Large intestine (tissue), 3 donors: Measurements from ENCODE around the gene APOC1. TPM values are rescaled to one million over a fixed set of nuclear protein-coding genes. Genes with fewer than 3 reads are reported as not detected.

Experiments used
- DNase-seq, 2 donors: peaks; one replicate each; pipeline versions ENCODE4 v3.0.0 to v3.0.0-alpha.2; 2013
- H3K27ac ChIP-seq: one replicate; pipeline ENCODE4 v1.5.1; 2013; ENCODE audit warnings: low read length
- H3K27me3 ChIP-seq: 2 replicates; pipeline ENCODE4 v1.6.1; 2013; ENCODE audit warnings: low read length; ENCODE audit not compliant: control insufficient read depth, insufficient read depth
- H3K36me3 ChIP-seq: 2 replicates; pipeline ENCODE4 v1.6.1; 2013; ENCODE audit warnings: low read length; ENCODE audit not compliant: control insufficient read depth, insufficient read depth
- H3K4me1 ChIP-seq: one replicate; pipeline ENCODE4 v1.6.1; 2013; ENCODE audit warnings: low read length; ENCODE audit not compliant: control insufficient read depth, insufficient read depth
- H3K4me3 ChIP-seq: one replicate; pipeline ENCODE4 v1.5.1; 2013; ENCODE audit warnings: low read length
- H3K9me3 ChIP-seq: one replicate; pipeline ENCODE4 v1.6.1; 2013; ENCODE audit warnings: mild to moderate bottlenecking, low read depth, low read length, moderate library complexity; ENCODE audit not compliant: control insufficient read depth
- WGBS: methylation state at CpG from one replicate; pipeline ENCODE4 v1.1.5; 2013; ENCODE audit warnings: low lambda C conversion rate; ENCODE audit not compliant: insufficient coverage; 5-methylcytosine and 5-hydroxymethylcytosine counted together
- polyA plus RNA-seq: library from polyadenylated mRNA; unstranded; fragments of 120-200 nt; gene quantifications from one replicate; pipeline ENCODE4 v1.2.1, GENCODE V29; 2013

The APOC1 gene
- polyA plus RNA-seq, 1 donor, result 11.3 TPM

GRCh38 chr19:44900328-44901244, 13.8 kb upstream of the APOC1 start:
- H3K9me3 ChIP-seq, result no peaks in the 10 kb centered on the region
- WGBS, result no CpG with 5 or more reads among the region's 19 CpGs
- H3K36me3 ChIP-seq, result peaks cover 61% of the 10 kb centered on the region
- no peak overlapping the region for H3K27ac ChIP-seq
- DNase-seq, result no peak
- H3K27me3 ChIP-seq, result peaks cover 3% of the 10 kb centered on the region
- no peak overlapping the region for H3K4me3 ChIP-seq
- H3K4me1 ChIP-seq, result peaks cover 10% of the 10 kb centered on the region

DNA sequence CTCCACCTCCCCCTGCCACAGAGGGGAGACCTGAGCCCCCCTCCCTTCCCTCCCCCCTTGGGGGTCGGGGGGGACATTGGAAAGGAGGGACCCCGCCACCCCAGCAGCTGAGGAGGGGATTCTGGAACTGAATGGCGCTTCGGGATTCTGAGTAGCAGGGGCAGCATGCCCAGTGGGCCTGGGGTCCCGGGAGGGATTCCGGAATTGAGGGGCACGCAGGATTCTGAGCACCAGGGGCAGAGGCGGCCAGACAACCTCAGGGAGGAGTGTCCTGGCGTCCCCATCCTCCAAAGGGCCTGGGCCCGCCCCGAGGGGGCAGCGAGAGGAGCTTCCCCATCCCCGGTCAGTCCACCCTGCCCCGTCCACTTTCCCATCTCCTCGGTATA, 11.2 kb upstream of the APOC1 start:
- DNase-seq, result no peak
- Histone ChIP-seq H3K9me3 (no peaks in the 10 kb centered on the region), H3K36me3 (peaks cover 36% of the 10 kb centered on the region), H3K4me3 (no peak overlapping the region), H3K4me1 (peaks cover 21% of the 10 kb centered on the region), H3K27ac (no peak overlapping the region), H3K27me3 (peaks cover 5% of the 10 kb centered on the region)
- WGBS, result no CpG with 5 or more reads among the region's 15 CpGs

GRCh38 chr19:44903602-44904425, 10.6 kb upstream of the APOC1 start:
- DNase-seq, result peak; percentile 52 to 64
- Histone ChIP-seq H3K9me3 (peaks cover 3% of the 10 kb centered on the region), H3K4me3 (no peak overlapping the region), H3K27ac (no peak overlapping the region), H3K4me1 (peaks cover 21% of the 10 kb centered on the region), H3K27me3 (peaks cover 5% of the 10 kb centered on the region), H3K36me3 (peaks cover 36% of the 10 kb centered on the region)
- 0% methylated on average over 4 of the region's 24 CpGs for WGBS

DNA sequence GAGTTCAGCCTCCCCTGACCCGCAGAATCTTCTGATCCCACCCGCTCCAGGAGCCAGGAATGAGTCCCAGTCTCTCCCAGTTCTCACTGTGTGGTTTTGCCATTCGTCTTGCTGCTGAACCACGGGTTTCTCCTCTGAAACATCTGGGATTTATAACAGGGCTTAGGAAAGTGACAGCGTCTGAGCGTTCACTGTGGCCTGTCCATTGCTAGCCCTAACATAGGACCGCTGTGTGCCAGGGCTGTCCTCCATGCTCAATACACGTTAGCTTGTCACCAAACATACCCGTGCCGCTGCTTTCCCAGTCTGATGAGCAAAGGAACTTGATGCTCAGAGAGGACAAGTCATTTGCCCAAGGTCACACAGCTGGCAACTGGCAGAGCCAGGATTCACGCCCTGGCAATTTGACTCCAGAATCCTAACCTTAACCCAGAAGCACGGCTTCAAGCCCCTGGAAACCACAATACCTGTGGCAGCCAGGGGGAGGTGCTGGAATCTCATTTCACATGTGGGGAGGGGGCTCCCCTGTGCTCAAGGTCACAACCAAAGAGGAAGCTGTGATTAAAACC, 9.9 kb upstream of the APOC1 start:
- no peak overlapping the region for H3K4me3 ChIP-seq
- H3K9me3 ChIP-seq, result peaks cover 3% of the 10 kb centered on the region
- H3K27ac ChIP-seq, result no peak overlapping the region
- peaks cover 5% of the 10 kb centered on the region for H3K27me3 ChIP-seq
- H3K36me3 ChIP-seq, result peaks cover 33% of the 10 kb centered on the region
- WGBS, result no CpG with 5 or more reads among the region's 12 CpGs
- no peak for DNase-seq
- H3K4me1 ChIP-seq, result peaks cover 21% of the 10 kb centered on the region

GRCh38 chr19:44905437-44906160, 8.8 kb upstream of the APOC1 start, which contains the start of gene APOE:
Gene APOE, plus strand, starts transcription at chr19:44905796. Its CDS starts 829 bp downstream, at chr19:44906625.
- H3K4me3 ChIP-seq, result peak within 1 kb of the TSS; percentile 58
- peaks cover 22% of the 10 kb centered on the region for H3K36me3 ChIP-seq
- DNase-seq, result peak in 1 of 2 donors; percentile 54
- H3K9me3 ChIP-seq, result peaks cover 3% of the 10 kb centered on the region
- H3K27ac ChIP-seq, result peak within 1 kb of the TSS; percentile 83
- H3K27me3 ChIP-seq, result peaks cover 5% of the 10 kb centered on the region
- WGBS, result no CpG with 5 or more reads among the region's 20 CpGs
- H3K4me1 ChIP-seq, result peaks cover 21% of the 10 kb centered on the region

DNA sequence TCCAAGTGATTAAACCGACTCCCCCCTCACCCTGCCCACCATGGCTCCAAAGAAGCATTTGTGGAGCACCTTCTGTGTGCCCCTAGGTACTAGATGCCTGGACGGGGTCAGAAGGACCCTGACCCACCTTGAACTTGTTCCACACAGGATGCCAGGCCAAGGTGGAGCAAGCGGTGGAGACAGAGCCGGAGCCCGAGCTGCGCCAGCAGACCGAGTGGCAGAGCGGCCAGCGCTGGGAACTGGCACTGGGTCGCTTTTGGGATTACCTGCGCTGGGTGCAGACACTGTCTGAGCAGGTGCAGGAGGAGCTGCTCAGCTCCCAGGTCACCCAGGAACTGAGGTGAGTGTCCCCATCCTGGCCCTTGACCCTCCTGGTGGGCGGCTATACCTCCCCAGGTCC, 6.8 kb upstream of the APOC1 start:
- H3K27me3 ChIP-seq, result peaks cover 5% of the 10 kb centered on the region
- no CpG with 5 or more reads among the region's 12 CpGs for whole genome bisulfite sequencing
- H3K27ac ChIP-seq, result no peak overlapping the region

DNA sequence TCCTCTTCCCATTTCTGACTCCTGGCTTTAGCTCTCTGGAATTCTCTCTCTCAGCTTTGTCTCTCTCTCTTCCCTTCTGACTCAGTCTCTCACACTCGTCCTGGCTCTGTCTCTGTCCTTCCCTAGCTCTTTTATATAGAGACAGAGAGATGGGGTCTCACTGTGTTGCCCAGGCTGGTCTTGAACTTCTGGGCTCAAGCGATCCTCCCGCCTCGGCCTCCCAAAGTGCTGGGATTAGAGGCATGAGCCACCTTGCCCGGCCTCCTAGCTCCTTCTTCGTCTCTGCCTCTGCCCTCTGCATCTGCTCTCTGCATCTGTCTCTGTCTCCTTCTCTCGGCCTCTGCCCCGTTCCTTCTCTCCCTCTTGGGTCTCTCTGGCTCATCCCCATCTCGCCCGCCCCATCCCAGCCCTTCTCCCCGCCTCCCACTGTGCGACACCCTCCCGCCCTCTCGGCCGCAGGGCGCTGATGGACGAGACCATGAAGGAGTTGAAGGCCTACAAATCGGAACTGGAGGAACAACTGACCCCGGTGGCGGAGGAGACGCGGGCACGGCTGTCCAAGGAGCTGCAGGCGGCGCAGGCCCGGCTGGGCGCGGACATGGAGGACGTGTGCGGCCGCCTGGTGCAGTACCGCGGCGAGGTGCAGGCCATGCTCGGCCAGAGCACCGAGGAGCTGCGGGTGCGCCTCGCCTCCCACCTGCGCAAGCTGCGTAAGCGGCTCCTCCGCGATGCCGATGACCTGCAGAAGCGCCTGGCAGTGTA, 6.2 kb upstream of the APOC1 start:
- Histone ChIP-seq H3K27ac (no peak overlapping the region), H3K27me3 (peaks cover 5% of the 10 kb centered on the region)
- WGBS, result 100% methylated on average over 4 of the region's 46 CpGs

More for the DNA sequence above, 6.8 kb upstream of the APOC1 start:
- H3K9me3 ChIP-seq, result peaks cover 3% of the 10 kb centered on the region
- H3K4me1 ChIP-seq, result peaks cover 29% of the 10 kb centered on the region
- H3K4me3 ChIP-seq, result no peak overlapping the region
- H3K36me3 ChIP-seq, result peaks cover 5% of the 10 kb centered on the region
- DNase-seq, result no peak

GRCh38 chr19:44908836-44909261, 5.6 kb upstream of the APOC1 start:
- no peak for DNase-seq
- H3K27me3 ChIP-seq, result peaks cover 5% of the 10 kb centered on the region
- H3K4me3 ChIP-seq, result no peak overlapping the region
- no peak overlapping the region for H3K27ac ChIP-seq
- H3K4me1 ChIP-seq, result peaks cover 26% of the 10 kb centered on the region
- H3K9me3 ChIP-seq, result peaks cover 3% of the 10 kb centered on the region
- WGBS, result no CpG with 5 or more reads among the region's 44 CpGs
- no peaks in the 10 kb centered on the region for H3K36me3 ChIP-seq

More for the DNA sequence above, 6.2 kb upstream of the APOC1 start:
- Histone ChIP-seq H3K4me1 (peaks cover 29% of the 10 kb centered on the region), H3K36me3 (peaks cover under 1% of the 10 kb centered on the region), H3K4me3 (no peak overlapping the region), H3K9me3 (peaks cover 3% of the 10 kb centered on the region)
- DNase-seq, result no peak

- no peak for DNase-seq
- H3K36me3 ChIP-seq, result no peaks in the 10 kb centered on the region
- peaks cover 31% of the 10 kb centered on the region for H3K4me1 ChIP-seq
- H3K27ac ChIP-seq, result no peak overlapping the region
- no peak overlapping the region for H3K4me3 ChIP-seq
- H3K9me3 ChIP-seq, result peaks cover 3% of the 10 kb centered on the region
- WGBS, result no CpG with 5 or more reads among the region's 5 CpGs
- peaks cover 7% of the 10 kb centered on the region for H3K27me3 ChIP-seq
Measured at GRCh38 chr19:44909775-44910174, 4.6 kb upstream of the APOC1 start.
